ENCODE measurements around the gene QDPR.

- TF ChIP-seq CTCF (optimal IDR thresholded peaks at IDR 0.05 in 1 of 3, IDR thresholded peaks at IDR 0.05 in 1 of 3, conservative IDR thresholded peaks at IDR 0.05 in 1 of 3; ENCODE audit: extremely low read depth in 1 of 3, insufficient read depth in 2 of 3, low read length in 3 of 3) (no peak), EZH2 (IDR thresholded peaks at IDR 0.05; ENCODE audit: low read length) (no peak)
Measured at GRCh38 chr4:17502756-17503155, 9.1 kb downstream of the QDPR start.
